A549 (cell line): ENCODE data around the gene NAB1. TPM values are rescaled to one million over a fixed set of nuclear protein-coding genes. Genes with fewer than 3 reads are reported as not detected.

Experiments
- ATAC-seq, 2 experiments: fragments of 200-7000 bp in 1 of 2; fragments of >200 bp in 1 of 2; cut with Nextera tagmentation in 1 of 2; cut with Tn5 transposase in 1 of 2; 3 replicates each; pipeline versions ENCODE4 v1.8.0 to v1.9.1; 2018 to 2020; ENCODE audit warnings: mild to moderate bottlenecking in 1 of 2, moderate library complexity in 1 of 2
- CTCF ChIA-PET: fragments of 300-600 bp; sonication (Branson Sonifier 250); formaldehyde crosslinking; extraction: SDS; loops from one replicate; lab custom pipeline; 2021; ENCODE audit warnings: antibody characterized with exemption, inconsistent platforms; lab: Yijun Ruan, JAX
- POLR2A ChIA-PET: fragments of 350-600 bp; formaldehyde crosslinking; extraction: SDS; loops from one replicate; lab custom pipeline; 2021; ENCODE audit warnings: antibody characterized with exemption, inconsistent platforms; lab: Yijun Ruan, JAX
- DNase-seq, 2 experiments: peaks; one replicate each; pipeline versions ENCODE4 v3.0.0 to v3.0.0-alpha.2; 2011 to 2016; ENCODE audit warnings: low read depth in 1 of 2, low spot score in 1 of 2
- FAIRE-seq: peaks from 2 replicates; lab custom pipeline; 2011; peaks lifted over from hg19 to GRCh38; lab: Jason Lieb, UNC
- H3K27ac ChIP-seq, 2 experiments: fragments of >200 bp; sonication (Bioruptor Twin); formaldehyde crosslinking; 3 replicates each; pipeline ENCODE4 v1.5.1; 2016 to 2017
- H3K4me1 ChIP-seq: fragments of >200 bp; sonication (Bioruptor Twin); formaldehyde crosslinking; 3 replicates; pipeline ENCODE4 v1.6.1; 2016
- H3K4me2 ChIP-seq: fragments of >200 bp; sonication (Bioruptor Twin); formaldehyde crosslinking; 3 replicates; pipeline ENCODE4 v1.6.1; 2016
- H3K4me3 ChIP-seq: fragments of >200 bp; sonication (Bioruptor Twin); formaldehyde crosslinking; 3 replicates; pipeline ENCODE4 v1.5.1; 2016
- H3K9me3 ChIP-seq: fragments of >200 bp; sonication (Bioruptor Twin); formaldehyde crosslinking; 3 replicates; pipeline ENCODE4 v1.6.1; 2016
- CHD4 ChIP-seq: fragments of 200-600 bp; sonication (generic); IDR thresholded peaks from 2 replicates; pipeline ENCODE4 v1.6.1; 2016; ENCODE audit warnings: antibody characterized with exemption, mild to moderate bottlenecking, borderline replicate concordance
- EHMT2 ChIP-seq: fragments of 200-600 bp; sonication (generic); IDR thresholded peaks from 2 replicates; pipeline ENCODE4 v1.6.1; 2016; ENCODE audit warnings: antibody characterized with exemption, low read depth, mild to moderate bottlenecking, moderate library complexity
- ESRRA ChIP-seq: fragments of 150-350 bp; IDR thresholded peaks from 2 replicates; pipeline ENCODE4 v1.6.1; 2014; ENCODE audit warnings: mild to moderate bottlenecking, low read length, borderline replicate concordance
- FOSB ChIP-seq: fragments of 250-450 bp; sonication (Bioruptor Pico); IDR thresholded peaks from 2 replicates; pipeline ENCODE4 v1.5.0; 2020; ENCODE audit warnings: mild to moderate bottlenecking, moderate library complexity
- FOXS1 ChIP-seq: fragments of 250-450 bp; sonication (Bioruptor Pico); IDR thresholded peaks from 2 replicates; pipeline ENCODE4 v1.5.0; 2020; ENCODE audit warnings: mild to moderate bottlenecking, moderate library complexity
- HDAC2 ChIP-seq: fragments of 200-600 bp; sonication (generic); IDR thresholded peaks from 2 replicates; pipeline ENCODE4 v1.6.1; 2016
- HOXB5 ChIP-seq: fragments of 250-450 bp; sonication (Bioruptor Pico); IDR thresholded peaks from 2 replicates; pipeline ENCODE4 v1.5.0; 2020; ENCODE audit warnings: mild to moderate bottlenecking, moderate library complexity
- JUNB ChIP-seq: fragments of >200 bp; sonication (Bioruptor Twin); formaldehyde crosslinking; IDR thresholded peaks from 2 replicates; pipeline ENCODE4 v1.6.1; 2016
- MAZ ChIP-seq: fragments of 150-350 bp; IDR thresholded peaks from 2 replicates; pipeline ENCODE4 v1.6.1; 2014; ENCODE audit warnings: antibody characterized with exemption, low read depth, low read length, borderline replicate concordance
- NFE2L2 ChIP-seq: fragments of 150-350 bp; conservative IDR thresholded peaks from 2 replicates; pipeline ENCODE4 v1.6.1; 2014; ENCODE audit warnings: low read length
- PHF8 ChIP-seq: fragments of 200-600 bp; sonication (generic); IDR thresholded peaks from 2 replicates; pipeline ENCODE4 v1.6.1; 2016; ENCODE audit warnings: low read depth, mild to moderate bottlenecking, antibody characterized with exemption, moderate library complexity, borderline replicate concordance
- POLR2A ChIP-seq: IDR thresholded peaks from 2 replicates; pipeline ENCODE4 v1.6.1; 2012; ENCODE audit warnings: mild to moderate bottlenecking, low read length
- RARB ChIP-seq: fragments of 250-450 bp; sonication (Bioruptor Pico); IDR thresholded peaks from 2 replicates; pipeline ENCODE4 v1.8.0; 2021; ENCODE audit warnings: mild to moderate bottlenecking, moderate library complexity
- RNF2 ChIP-seq: fragments of 200-600 bp; sonication (generic); IDR thresholded peaks from 2 replicates; pipeline ENCODE4 v1.6.1; 2016; ENCODE audit warnings: low read depth, mild to moderate bottlenecking, antibody characterized with exemption, moderate library complexity, borderline replicate concordance
- SMC3 ChIP-seq: fragments of >200 bp; sonication (Bioruptor Twin); formaldehyde crosslinking; IDR thresholded peaks from 3 replicates; pipeline ENCODE4 v1.6.1; 2018; ENCODE audit warnings: inconsistent platforms
- SREBF2 ChIP-seq: fragments of 450-650 bp; IDR thresholded peaks from 2 replicates; pipeline ENCODE4 v1.6.1; 2014; ENCODE audit warnings: mild to moderate bottlenecking, moderate library complexity
- TFCP2L1 ChIP-seq: fragments of 250-450 bp; sonication (Bioruptor Pico); IDR thresholded peaks from 2 replicates; pipeline ENCODE4 v1.5.0; 2021; ENCODE audit warnings: mild to moderate bottlenecking
- TP53 ChIP-seq: fragments of 250-450 bp; sonication (Bioruptor Pico); IDR thresholded peaks from 2 replicates; pipeline ENCODE4 v1.5.0; 2021; ENCODE audit warnings: mild to moderate bottlenecking, moderate library complexity
- ZSCAN20 ChIP-seq: fragments of 250-450 bp; sonication (Bioruptor Pico); IDR thresholded peaks from 2 replicates; pipeline ENCODE4 v1.8.0; 2022; ENCODE audit warnings: mild to moderate bottlenecking, moderate library complexity
- WGBS: methylation state at CpG from one replicate; pipeline ENCODE4 v1.1.6; 2017; ENCODE audit errors: missing lambda C conversion rate; 5-methylcytosine and 5-hydroxymethylcytosine counted together
- polyA plus RNA-seq, 4 experiments: library from polyadenylated mRNA; depleted of rRNA in 3 of 4; stranded (reverse); fragments of >200 nt; fragmentation: RNase III in 1 of 4; extraction: RNeasy Plus Mini Kit Qiagen cat#74134 plus additional on column Dnase treatment in 1 of 4; gene quantifications; 2 replicates in 3 of 4; 3 replicates in 1 of 4; pipeline ENCODE4 v1.2.3, GENCODE V29; 2011 to 2017
- TF ChIP-seq, protein P1 (sequence below): fragments of 150-350 bp; IDR thresholded peaks from 2 replicates; pipeline ENCODE4 v1.6.1; 2014; ENCODE audit warnings: low read depth, mild to moderate bottlenecking, low read length
- TF ChIP-seq, protein P2 (sequence below): fragments of 450-650 bp; IDR thresholded peaks from 2 replicates; pipeline ENCODE4 v1.6.1; 2014; ENCODE audit warnings: antibody characterized with exemption
- TF ChIP-seq, protein P3 (sequence below): IDR thresholded peaks from 2 replicates; pipeline ENCODE4 v1.6.1; 2012
- TF ChIP-seq, protein P4 (sequence below): fragments of 250-450 bp; sonication (Bioruptor Pico); IDR thresholded peaks from 2 replicates; pipeline ENCODE4 v1.5.0; 2020; ENCODE audit warnings: low read depth, mild to moderate bottlenecking, moderate library complexity

NAB1 gene
- polyA plus RNA-seq, 2 of the 4 experiments (the other 2 are of a cell fraction): 37.6 to 67.3 TPM

DNA sequence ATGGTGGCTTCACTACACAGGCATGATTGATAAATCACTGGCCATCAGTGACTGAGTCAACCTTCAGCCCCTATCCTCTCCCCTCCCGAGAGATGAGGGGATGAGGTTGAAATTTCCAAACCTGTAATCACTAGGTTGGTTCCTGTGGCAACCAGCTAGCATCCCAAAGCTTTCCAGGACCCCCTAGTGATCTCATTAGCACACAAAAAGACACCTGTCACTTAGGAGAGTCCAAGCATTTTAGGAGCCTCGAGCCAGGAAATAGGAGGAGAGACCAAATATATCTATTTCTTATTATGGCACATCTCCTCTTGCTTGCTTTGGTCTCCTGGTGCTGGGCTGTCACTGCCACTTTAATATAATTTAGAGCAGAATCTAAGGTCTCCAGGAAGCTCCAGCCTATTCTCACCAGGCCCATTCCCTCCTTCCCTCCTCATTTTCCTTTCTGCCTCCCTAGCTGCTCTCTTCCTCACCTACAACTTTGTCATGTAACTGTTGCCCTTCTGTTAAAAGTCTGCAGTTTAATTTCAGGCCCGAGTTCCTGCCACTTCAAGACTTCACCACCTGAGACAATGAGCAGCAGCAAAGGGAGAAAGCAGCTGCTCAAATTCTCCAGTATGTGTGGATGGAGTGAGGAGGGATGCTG, 33.2 kb upstream of the NAB1 start:
- Histone ChIP-seq H3K4me3 (no peak overlapping the region), H3K9me3 (no peaks in the 10 kb centered on the region), H3K4me2 (no peak overlapping the region), H3K27ac (no peak overlapping the region), H3K4me1 (peaks cover 13% of the 10 kb centered on the region; the same call in 2 of the 3 replicates)
- FAIRE-seq (no peak), ATAC-seq (no peak; a peak in 1 of 6 replicates), DNase-seq (no peak)
- ChIA-PET CTCF (interaction anchor here (0.8 to 1.4 kb wide), 2 partner anchors 14 to 20 kb away, joined by 3 read pairs; no protein-coding TSS in a partner anchor), POLR2A (no interaction called here)
- WGBS: 77% methylated on average over 3 of the region's 3 CpGs
- TF ChIP-seq, protein P1, sequence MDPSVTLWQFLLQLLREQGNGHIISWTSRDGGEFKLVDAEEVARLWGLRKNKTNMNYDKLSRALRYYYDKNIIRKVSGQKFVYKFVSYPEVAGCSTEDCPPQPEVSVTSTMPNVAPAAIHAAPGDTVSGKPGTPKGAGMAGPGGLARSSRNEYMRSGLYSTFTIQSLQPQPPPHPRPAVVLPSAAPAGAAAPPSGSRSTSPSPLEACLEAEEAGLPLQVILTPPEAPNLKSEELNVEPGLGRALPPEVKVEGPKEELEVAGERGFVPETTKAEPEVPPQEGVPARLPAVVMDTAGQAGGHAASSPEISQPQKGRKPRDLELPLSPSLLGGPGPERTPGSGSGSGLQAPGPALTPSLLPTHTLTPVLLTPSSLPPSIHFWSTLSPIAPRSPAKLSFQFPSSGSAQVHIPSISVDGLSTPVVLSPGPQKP: no peak
- no peak for TF ChIP-seq ZSCAN20 (CRISPR knock-in tag)
- no peak for TF ChIP-seq FOXS1
- TF ChIP-seq HOXB5: no peak
- no peak for TF ChIP-seq TP53 (CRISPR knock-in tag)
- no peak for TF ChIP-seq TFCP2L1 (CRISPR knock-in tag)
- no peak for TF ChIP-seq FOSB (CRISPR knock-in tag)

DNA sequence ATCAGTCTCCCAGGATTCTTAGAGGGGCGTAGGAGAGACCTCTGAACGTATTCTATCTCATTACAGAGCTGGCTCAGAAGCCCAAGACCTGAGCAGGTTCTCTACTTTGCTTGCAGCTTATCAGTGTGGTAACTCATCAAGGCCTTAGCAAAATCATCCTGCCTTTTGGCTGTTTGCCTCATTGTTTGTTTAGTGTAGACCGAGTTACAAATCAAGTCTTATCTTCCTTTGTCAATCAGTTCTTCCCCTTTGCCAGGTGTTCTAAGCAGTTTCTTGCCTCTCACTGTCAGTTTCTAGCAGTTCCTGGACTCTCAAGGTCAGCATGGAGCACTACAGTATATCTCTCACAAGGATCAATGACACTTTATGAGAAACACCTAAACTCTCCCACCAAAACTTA, 30.9 kb upstream of the NAB1 start:
- H3K4me3 ChIP-seq: no peak overlapping the region
- no peak for TF ChIP-seq JUNB
- no peak for TF ChIP-seq FOXS1
- TF ChIP-seq POLR2A: no peak
- TF ChIP-seq, protein P1: no peak
- TF ChIP-seq SREBF2: no peak
- TF ChIP-seq MAZ: no peak
- TF ChIP-seq, protein P2, sequence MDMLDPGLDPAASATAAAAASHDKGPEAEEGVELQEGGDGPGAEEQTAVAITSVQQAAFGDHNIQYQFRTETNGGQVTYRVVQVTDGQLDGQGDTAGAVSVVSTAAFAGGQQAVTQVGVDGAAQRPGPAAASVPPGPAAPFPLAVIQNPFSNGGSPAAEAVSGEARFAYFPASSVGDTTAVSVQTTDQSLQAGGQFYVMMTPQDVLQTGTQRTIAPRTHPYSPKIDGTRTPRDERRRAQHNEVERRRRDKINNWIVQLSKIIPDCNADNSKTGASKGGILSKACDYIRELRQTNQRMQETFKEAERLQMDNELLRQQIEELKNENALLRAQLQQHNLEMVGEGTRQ: no peak
- no peak for TF ChIP-seq EHMT2
- no peak for TF ChIP-seq RNF2
- no peak for TF ChIP-seq CHD4
- no peak for TF ChIP-seq PHF8
- TF ChIP-seq, protein P3, sequence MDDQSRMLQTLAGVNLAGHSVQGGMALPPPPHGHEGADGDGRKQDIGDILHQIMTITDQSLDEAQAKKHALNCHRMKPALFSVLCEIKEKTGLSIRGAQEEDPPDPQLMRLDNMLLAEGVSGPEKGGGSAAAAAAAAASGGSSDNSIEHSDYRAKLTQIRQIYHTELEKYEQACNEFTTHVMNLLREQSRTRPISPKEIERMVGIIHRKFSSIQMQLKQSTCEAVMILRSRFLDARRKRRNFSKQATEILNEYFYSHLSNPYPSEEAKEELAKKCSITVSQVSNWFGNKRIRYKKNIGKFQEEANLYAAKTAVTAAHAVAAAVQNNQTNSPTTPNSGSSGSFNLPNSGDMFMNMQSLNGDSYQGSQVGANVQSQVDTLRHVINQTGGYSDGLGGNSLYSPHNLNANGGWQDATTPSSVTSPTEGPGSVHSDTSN: no peak
- TF ChIP-seq HDAC2: no peak
- no peak for TF ChIP-seq RARB
- no peak for TF ChIP-seq SMC3
- TF ChIP-seq NFE2L2: no peak
- no peak for TF ChIP-seq ESRRA
- TF ChIP-seq, protein P4, sequence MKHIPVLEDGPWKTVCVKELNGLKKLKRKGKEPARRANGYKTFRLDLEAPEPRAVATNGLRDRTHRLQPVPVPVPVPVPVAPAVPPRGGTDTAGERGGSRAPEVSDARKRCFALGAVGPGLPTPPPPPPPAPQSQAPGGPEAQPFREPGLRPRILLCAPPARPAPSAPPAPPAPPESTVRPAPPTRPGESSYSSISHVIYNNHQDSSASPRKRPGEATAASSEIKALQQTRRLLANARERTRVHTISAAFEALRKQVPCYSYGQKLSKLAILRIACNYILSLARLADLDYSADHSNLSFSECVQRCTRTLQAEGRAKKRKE (CRISPR knock-in tag): no peak
- ATAC-seq (no peak), DNase-seq (no peak), FAIRE-seq (no peak)
- H3K27ac ChIP-seq: 0 out of 6 replicates have a peak overlapping the region, but pooled peaks of 1 of the 2 experiments have one; percentile 4
- WGBS: 64% methylated on average over 3 of the region's 3 CpGs
- ChIA-PET POLR2A (no interaction called here), CTCF (no interaction called here)
- H3K4me2 ChIP-seq: peak overlapping the region; percentile 31; the same call in 1 of the 3 replicates
- H3K9me3 ChIP-seq: no peaks in the 10 kb centered on the region
- peaks cover 7% of the 10 kb centered on the region; the same call in 2 of the 3 replicates for H3K4me1 ChIP-seq
